Uterus (tissue), 4 donors: Measurements from ENCODE around the gene IBTK. TPM values are rescaled to one million over a fixed set of nuclear protein-coding genes. Genes with fewer than 3 reads are reported as not detected.
"Not testable (repeated sequence)": the region's sequence is repeated elsewhere in the genome, so short reads cannot be mapped to it uniquely, and the experiment has no call there.

Experiments
- DNase-seq, 2 donors: peaks; one replicate each; pipeline ENCODE4 v3.0.0-alpha.2; 2019 to 2020
- H3K27ac ChIP-seq, 2 donors: fragments of 200-600 bp; sonication (generic); 1 replicate in 1 of 2; 2 replicates in 1 of 2; pipeline ENCODE4 v1.5.1; 2016 to 2018
- H3K27me3 ChIP-seq, 2 donors: fragments of 200-600 bp; sonication (generic); one replicate each; pipeline ENCODE4 v1.5.1; 2018 to 2019; ENCODE audit warnings: control low read depth in 1 of 2
- H3K36me3 ChIP-seq, 2 donors: fragments of 200-600 bp; sonication (generic); one replicate each; pipeline ENCODE4 v1.5.1; 2019; ENCODE audit warnings: control low read depth in 1 of 2
- H3K4me1 ChIP-seq, 2 donors: fragments of 200-600 bp; sonication (generic); one replicate each; pipeline ENCODE4 v1.5.1; 2018 to 2019; ENCODE audit warnings: control low read depth in 1 of 2
- H3K4me3 ChIP-seq, 2 donors: fragments of 200-600 bp; sonication (generic); 1 replicate in 1 of 2; 2 replicates in 1 of 2; pipeline ENCODE4 v1.5.1; 2018 to 2019; ENCODE audit warnings: mild to moderate bottlenecking in 1 of 2
- H3K9me3 ChIP-seq, 2 donors: fragments of 200-600 bp; sonication (generic); one replicate each; pipeline ENCODE4 v1.5.1; 2019; ENCODE audit warnings: control low read depth in 1 of 2
- POLR2A ChIP-seq, 2 donors: fragments of 450-650 bp; IDR thresholded peaks; one replicate each; pipeline ENCODE4 v1.6.1; 2016; ENCODE audit warnings: antibody characterized with exemption in 2 of 2, mild to moderate bottlenecking in 1 of 2, moderate library complexity in 1 of 2
- intact Hi-C: fragments of 100-400 bp; cut with DNase I; formaldehyde crosslinking; loops from one replicate; pipeline ENCODE4 v1.15.1; 2023; ENCODE audit warnings: low total_unique reads
- total RNA-seq, 4 donors: library from RNA; depleted of rRNA in 3 of 4; stranded (reverse); fragments of >200 nt in 3 of 4; gene quantifications; one replicate each; pipeline versions ENCODE4 v1.1.0 to v1.2.4, GENCODE V29; 2014 to 2023
- TF ChIP-seq, protein P1 (sequence below), 4 experiments: fragments of 200-600 bp in 2 of 4; fragments of 450-650 bp in 2 of 4; sonication (generic) in 2 of 4; IDR thresholded peaks; one replicate each; pipeline ENCODE4 v1.5.1; 2016 to 2019; ENCODE audit warnings: antibody characterized with exemption in 4 of 4, mild to moderate bottlenecking in 2 of 4, moderate library complexity in 1 of 4
- donor health status: DM: yes; HTN: yes; CAD: no.

Gene IBTK
- total RNA-seq, 4 donors from 2014 or later, result 17.7 to 82.6 (median 34.3) TPM

DNA sequence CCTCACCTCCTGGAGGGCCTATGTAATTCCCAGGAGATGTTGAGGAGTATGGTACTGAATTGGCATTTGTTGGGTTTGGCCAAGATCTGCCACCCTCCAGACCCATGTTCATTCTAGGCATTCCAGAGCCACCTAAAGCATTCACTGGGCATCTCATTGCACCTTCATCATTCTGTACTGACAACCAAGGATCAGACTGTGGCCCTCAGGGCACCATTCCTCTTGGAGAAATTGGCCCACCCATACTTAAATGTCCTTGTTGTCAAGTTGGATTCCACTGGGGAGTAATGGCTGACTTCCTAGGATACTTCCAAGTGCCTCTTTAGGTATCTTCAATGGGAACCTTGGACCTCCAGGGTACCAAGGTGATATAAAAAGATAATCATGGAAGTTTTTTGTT, 16.8 kb upstream of the IBTK start:
- no peak for DNase-seq
- Histone ChIP-seq H3K4me3 (no peak overlapping the region), H3K9me3 (no peaks in the 10 kb centered on the region), H3K4me1 (peaks cover 0 to 6% of the 10 kb centered on the region in 2 donors), H3K27ac (no peak overlapping the region), H3K27me3 (no peaks in the 10 kb centered on the region), H3K36me3 (no peaks in the 10 kb centered on the region)
- intact Hi-C loops, result no loop called here
- TF ChIP-seq POLR2A (IDR thresholded peaks at IDR 0.05), result no peak
- TF ChIP-seq, protein P1, sequence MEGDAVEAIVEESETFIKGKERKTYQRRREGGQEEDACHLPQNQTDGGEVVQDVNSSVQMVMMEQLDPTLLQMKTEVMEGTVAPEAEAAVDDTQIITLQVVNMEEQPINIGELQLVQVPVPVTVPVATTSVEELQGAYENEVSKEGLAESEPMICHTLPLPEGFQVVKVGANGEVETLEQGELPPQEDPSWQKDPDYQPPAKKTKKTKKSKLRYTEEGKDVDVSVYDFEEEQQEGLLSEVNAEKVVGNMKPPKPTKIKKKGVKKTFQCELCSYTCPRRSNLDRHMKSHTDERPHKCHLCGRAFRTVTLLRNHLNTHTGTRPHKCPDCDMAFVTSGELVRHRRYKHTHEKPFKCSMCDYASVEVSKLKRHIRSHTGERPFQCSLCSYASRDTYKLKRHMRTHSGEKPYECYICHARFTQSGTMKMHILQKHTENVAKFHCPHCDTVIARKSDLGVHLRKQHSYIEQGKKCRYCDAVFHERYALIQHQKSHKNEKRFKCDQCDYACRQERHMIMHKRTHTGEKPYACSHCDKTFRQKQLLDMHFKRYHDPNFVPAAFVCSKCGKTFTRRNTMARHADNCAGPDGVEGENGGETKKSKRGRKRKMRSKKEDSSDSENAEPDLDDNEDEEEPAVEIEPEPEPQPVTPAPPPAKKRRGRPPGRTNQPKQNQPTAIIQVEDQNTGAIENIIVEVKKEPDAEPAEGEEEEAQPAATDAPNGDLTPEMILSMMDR (IDR thresholded peaks at IDR 0.05), result no peak

DNA sequence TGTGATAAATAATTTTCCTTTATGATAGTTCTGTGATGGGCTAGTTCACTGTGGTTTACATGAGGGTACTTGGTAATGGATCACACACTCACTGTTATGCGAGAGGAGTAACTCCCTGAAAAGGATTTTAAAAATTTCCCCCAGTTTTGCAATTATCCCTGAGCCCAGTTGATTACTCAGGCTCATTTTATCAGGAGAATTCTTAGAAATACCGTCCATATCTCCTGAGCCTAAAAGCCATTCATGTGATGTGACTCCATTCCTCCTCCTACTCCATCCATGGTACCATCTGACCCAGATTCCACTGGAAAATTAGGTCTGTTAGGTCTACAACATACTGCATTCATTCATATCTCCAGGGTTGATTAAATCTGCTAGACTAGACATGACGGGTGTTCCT, 16.4 kb upstream of the IBTK start:
- no peak for TF ChIP-seq POLR2A (IDR thresholded peaks at IDR 0.05)
- TF ChIP-seq, protein P1 (IDR thresholded peaks at IDR 0.05), result no peak
- Histone ChIP-seq H3K9me3 (no peaks in the 10 kb centered on the region), H3K36me3 (no peaks in the 10 kb centered on the region), H3K27me3 (no peaks in the 10 kb centered on the region), H3K27ac (no peak overlapping the region), H3K4me3 (no peak overlapping the region), H3K4me1 (peaks cover 0 to 6% of the 10 kb centered on the region in 2 donors)
- intact Hi-C loops, result no loop called here
- no peak for DNase-seq

GRCh38 chr6:82260997-82261732, 13.6 kb upstream of the IBTK start:
- DNase-seq, result no peak
- H3K4me1 ChIP-seq, result peaks cover 0 to 6% of the 10 kb centered on the region in 2 donors
- H3K27me3 ChIP-seq, result no peaks in the 10 kb centered on the region
- no peaks in the 10 kb centered on the region for H3K9me3 ChIP-seq
- TF ChIP-seq, protein P1 (IDR thresholded peaks at IDR 0.05), result no peak
- TF ChIP-seq POLR2A (IDR thresholded peaks at IDR 0.05), result no peak
- H3K4me3 ChIP-seq, result no peak overlapping the region
- intact Hi-C loops, result no loop called here
- no peaks in the 10 kb centered on the region for H3K36me3 ChIP-seq
- no peak overlapping the region for H3K27ac ChIP-seq

- peaks cover 0 to 6% of the 10 kb centered on the region in 2 donors for H3K4me1 ChIP-seq
- no peaks in the 10 kb centered on the region for H3K27me3 ChIP-seq
- H3K27ac ChIP-seq, result no peak overlapping the region
- TF ChIP-seq, protein P1 (IDR thresholded peaks at IDR 0.05), result no peak
- no peak for TF ChIP-seq POLR2A (IDR thresholded peaks at IDR 0.05)
- no peak overlapping the region for H3K4me3 ChIP-seq
- H3K36me3 ChIP-seq, result no peaks in the 10 kb centered on the region
- no peaks in the 10 kb centered on the region for H3K9me3 ChIP-seq
- intact Hi-C loops, result no loop called here
- no peak for DNase-seq
These were observed 11.8 kb upstream of the IBTK start for GRCh38 chr6:82259389-82259788.

DNA sequence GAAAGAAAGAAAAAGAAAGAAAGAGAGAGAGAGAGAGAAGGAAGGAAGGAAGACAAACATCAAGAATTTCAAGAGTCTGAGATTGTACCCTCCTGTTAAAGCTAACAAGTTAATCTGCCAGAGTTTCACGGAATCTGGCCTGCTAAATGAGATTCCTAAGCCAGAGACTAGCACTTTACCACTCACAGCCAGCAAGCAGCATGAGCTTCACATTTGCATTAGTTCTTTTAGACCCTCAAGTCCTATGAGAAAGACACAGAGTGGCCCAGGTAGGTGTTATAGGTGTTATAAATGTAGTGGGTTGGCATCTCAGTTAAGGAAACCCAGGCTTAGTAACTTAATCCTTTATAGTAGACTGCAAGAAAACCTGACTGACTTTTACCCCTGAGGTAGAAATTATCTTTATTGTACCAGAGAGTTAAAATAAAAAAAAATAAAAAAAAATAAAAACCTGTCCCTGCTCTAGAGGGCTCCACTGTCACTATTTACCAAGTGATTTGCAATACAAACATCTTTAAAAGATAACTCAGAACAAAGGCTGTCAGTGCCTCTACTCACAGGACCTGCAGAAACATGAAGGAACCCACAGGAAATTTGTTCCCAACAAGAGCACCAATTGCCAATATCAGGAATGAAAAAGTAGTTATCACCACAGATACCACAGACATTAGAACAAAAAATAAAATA, 9.7 kb upstream of the IBTK start:
- Histone ChIP-seq H3K27ac (no peak overlapping the region), H3K36me3 (no peaks in the 10 kb centered on the region), H3K9me3 (no peaks in the 10 kb centered on the region), H3K4me1 (peaks cover 0 to 6% of the 10 kb centered on the region in 2 donors), H3K27me3 (no peaks in the 10 kb centered on the region), H3K4me3 (no peak overlapping the region)
- DNase-seq, result no peak
- intact Hi-C loops, result no loop called here
- TF ChIP-seq POLR2A (IDR thresholded peaks at IDR 0.05), result no peak
- TF ChIP-seq, protein P1 (IDR thresholded peaks at IDR 0.05), result no peak

DNA sequence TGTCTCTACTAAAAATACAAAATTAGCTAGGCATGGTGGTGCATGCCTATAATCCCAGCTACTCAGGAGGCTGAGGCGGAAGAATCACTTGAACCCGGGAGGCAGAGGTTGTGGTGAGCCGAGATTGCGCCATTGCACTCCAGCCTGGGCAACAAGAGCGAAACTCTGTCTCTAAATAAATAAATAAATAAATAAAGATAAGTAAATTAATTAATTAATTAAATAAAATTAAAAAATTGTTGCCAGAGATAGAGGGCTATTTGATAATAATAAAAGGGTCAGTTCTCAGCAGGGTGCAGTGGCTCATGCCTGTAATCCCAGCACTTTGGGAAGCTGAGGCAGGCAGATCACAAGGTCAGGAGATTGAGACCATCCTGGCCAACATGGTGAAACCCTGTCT, 7.2 kb upstream of the IBTK start:
- H3K4me1 ChIP-seq, H3K36me3 ChIP-seq, intact Hi-C loops, H3K27me3 ChIP-seq, DNase-seq, H3K9me3 ChIP-seq, H3K4me3 ChIP-seq, H3K27ac ChIP-seq: not testable (repeated sequence)
